Activated naive CD4-positive, alpha-beta T cell treated with Interleukin-2 at 50 U/mL for 16 hours (primary cell): ENCODE data around the gene FBLN2.

Experiments used
- DNase-seq: peaks from one replicate; pipeline ENCODE4 v3.0.0-alpha.2; 2020

FBLN2 gene

GRCh38 chr3:13610006-13610570 lies 61.2 kb downstream of the FBLN2 start:
- DNase-seq, result no peak

GRCh38 chr3:13611221-13611620 lies 62.3 kb downstream of the FBLN2 start:
- DNase-seq, result no peak

GRCh38 chr3:13612829-13613228 lies 63.9 kb downstream of the FBLN2 start:
- DNase-seq, result no peak

GRCh38 chr3:13613343-13614190 lies 64.6 kb downstream of the FBLN2 start:
- DNase-seq, result no peak

- DNase-seq, result no peak
Observed at GRCh38 chr3:13614607-13615006, 65.7 kb downstream of the FBLN2 start.

GRCh38 chr3:13615019-13615528 lies 66.1 kb downstream of the FBLN2 start:
- DNase-seq, result no peak

- no peak for DNase-seq
Observed at GRCh38 chr3:13616359-13616758, 67.4 kb downstream of the FBLN2 start.

- no peak for DNase-seq
Observed at GRCh38 chr3:13617097-13617738, 68.3 kb downstream of the FBLN2 start.

GRCh38 chr3:13617981-13618380 lies 69.1 kb downstream of the FBLN2 start:
- DNase-seq, result no peak

- DNase-seq, result no peak
Observed at GRCh38 chr3:13618836-13619235, 69.9 kb downstream of the FBLN2 start.

GRCh38 chr3:13619661-13620230 lies 70.8 kb downstream of the FBLN2 start:
- DNase-seq, result no peak

GRCh38 chr3:13620281-13620680 lies 71.4 kb downstream of the FBLN2 start:
- no peak for DNase-seq

GRCh38 chr3:13620776-13621365 lies 71.9 kb downstream of the FBLN2 start:
- DNase-seq, result no peak

GRCh38 chr3:13621381-13622221 lies 72.7 kb downstream of the FBLN2 start:
- peak; percentile 4 for DNase-seq

GRCh38 chr3:13622356-13622755 lies 73.4 kb downstream of the FBLN2 start:
- no peak for DNase-seq

- no peak for DNase-seq
Observed at GRCh38 chr3:13623101-13623654, 74.3 kb downstream of the FBLN2 start.

GRCh38 chr3:13624021-13624420 lies 75.1 kb downstream of the FBLN2 start:
- no peak for DNase-seq

- no peak for DNase-seq
Observed at GRCh38 chr3:13624671-13625125, 75.8 kb downstream of the FBLN2 start.

GRCh38 chr3:13626396-13626795 lies 77.5 kb downstream of the FBLN2 start:
- no peak for DNase-seq

- DNase-seq, result no peak
Observed at GRCh38 chr3:13626915-13627460, 78.1 kb downstream of the FBLN2 start.

GRCh38 chr3:13627681-13628080 lies 78.8 kb downstream of the FBLN2 start:
- DNase-seq, result no peak
